Measurements from ENCODE around the gene SPATA16.
"Not testable (repeated sequence)": the region's sequence is repeated elsewhere in the genome, so short reads cannot be mapped to it uniquely, and the experiment has no call there.

SPATA16 gene

GRCh38 chr3:173140986-173141385 is at the start of gene SPATA16:
Gene SPATA16, minus strand, starts transcription at chr3:173141235. Its CDS starts 23,504 bp downstream, at chr3:173117731.
- no peak for DNase-seq

GRCh38 chr3:173183022-173183421 is 42.0 kb upstream of the SPATA16 start:
- DNase-seq = not testable (repeated sequence)

- no peak for DNase-seq
Measured at GRCh38 chr3:173173652-173174051, 32.6 kb upstream of the SPATA16 start.

GRCh38 chr3:173159139-173159538 is 18.1 kb upstream of the SPATA16 start:
- DNase-seq = not testable (repeated sequence)

GRCh38 chr3:173156533-173156932 is 15.5 kb upstream of the SPATA16 start:
- DNase-seq = not testable (repeated sequence)

GRCh38 chr3:173153631-173154030 is 12.6 kb upstream of the SPATA16 start:
- no peak for DNase-seq

GRCh38 chr3:173139420-173139819 is 1.6 kb downstream of the SPATA16 start:
- no peak for DNase-seq

GRCh38 chr3:173138026-173138425 is 3.0 kb downstream of the SPATA16 start:
- no peak for DNase-seq

GRCh38 chr3:173135059-173135458 is 6.0 kb downstream of the SPATA16 start:
- no peak for DNase-seq

- DNase-seq = no peak
Measured at GRCh38 chr3:173128633-173129032, 12.4 kb downstream of the SPATA16 start.

GRCh38 chr3:173111321-173111720 is 29.7 kb downstream of the SPATA16 start:
- no peak for DNase-seq

- DNase-seq = no peak
Measured at GRCh38 chr3:173109143-173109542, 31.9 kb downstream of the SPATA16 start.

- DNase-seq = no peak
Measured at GRCh38 chr3:173103469-173103868, 37.6 kb downstream of the SPATA16 start.

GRCh38 chr3:173098959-173099358 is 42.1 kb downstream of the SPATA16 start:
- DNase-seq = no peak

- no peak for DNase-seq
Measured at GRCh38 chr3:173096994-173097785, 43.8 kb downstream of the SPATA16 start.

- DNase-seq = no peak
Measured at GRCh38 chr3:173096140-173096539, 44.9 kb downstream of the SPATA16 start.

GRCh38 chr3:173092038-173092437 is 49.0 kb downstream of the SPATA16 start:
- no peak for DNase-seq

GRCh38 chr3:173090492-173090891 is 50.5 kb downstream of the SPATA16 start:
- no peak for DNase-seq

- no peak for DNase-seq
Measured at GRCh38 chr3:173089283-173089682, 51.8 kb downstream of the SPATA16 start.

- DNase-seq = no peak
Measured at GRCh38 chr3:173078525-173078924, 62.5 kb downstream of the SPATA16 start.

- DNase-seq = no peak
Measured at GRCh38 chr3:173066044-173067004, 74.7 kb downstream of the SPATA16 start.

GRCh38 chr3:173065543-173065981 is 75.5 kb downstream of the SPATA16 start:
- DNase-seq = no peak

GRCh38 chr3:173064631-173065030 is 76.4 kb downstream of the SPATA16 start:
- DNase-seq = no peak

- no peak for DNase-seq
Measured at GRCh38 chr3:173058229-173058628, 82.8 kb downstream of the SPATA16 start.

Data from GF-D8 (cell line).